CD4-positive, CD25-positive, alpha-beta regulatory T cell (primary cell): ENCODE results near the gene TRIML2. TPM values are rescaled to one million over a fixed set of nuclear protein-coding genes. Genes with fewer than 3 reads are reported as not detected.

Source experiments
- ATAC-seq, 2 donors: fragments of 150-1000 bp; cut with Tn5 transposase; one replicate each; pipeline ENCODE4 v1.10.0; 2021; ENCODE audit warnings: low read depth in 2 of 2, moderate number of reproducible peaks in 2 of 2, moderate library complexity in 1 of 2
- DNase-seq, 3 donors: peaks; one replicate each; pipeline versions ENCODE4 v3.0.0 to v3.0.0-alpha.2; 2012 to 2022; ENCODE audit warnings: mixed read lengths in 1 of 3
- H3K27ac ChIP-seq: one replicate; pipeline ENCODE4 v1.7.0; 2013; ENCODE audit warnings: mild to moderate bottlenecking, low read length; ENCODE audit not compliant: insufficient read depth, poor library complexity, severe bottlenecking
- H3K27me3 ChIP-seq: one replicate; pipeline ENCODE4 v1.7.0; 2013; ENCODE audit warnings: low read length; ENCODE audit not compliant: control insufficient read depth, insufficient read depth
- H3K36me3 ChIP-seq: one replicate; pipeline ENCODE4 v1.7.0; 2013; ENCODE audit warnings: mild to moderate bottlenecking, low read length, moderate library complexity; ENCODE audit not compliant: control insufficient read depth, insufficient read depth
- H3K4me1 ChIP-seq: 2 replicates; pipeline ENCODE4 v1.7.0; 2013; ENCODE audit warnings: mild to moderate bottlenecking, low read length; ENCODE audit not compliant: insufficient read depth, control insufficient read depth, poor library complexity, severe bottlenecking
- H3K4me3 ChIP-seq: one replicate; pipeline ENCODE4 v1.7.0; 2013; ENCODE audit warnings: low read depth, mild to moderate bottlenecking, low read length, moderate library complexity
- H3K9me3 ChIP-seq, 2 experiments: 1 replicate in 1 of 2; 2 replicates in 1 of 2; pipeline ENCODE4 v1.7.0; 2013; ENCODE audit warnings: low read length in 2 of 2, mild to moderate bottlenecking in 1 of 2, moderate library complexity in 1 of 2; ENCODE audit not compliant: control insufficient read depth in 2 of 2
- H3K27ac Mint-ChIP-seq, 3 donors: one replicate each; pipeline ENCODE4 v1.8.0; 2020 to 2022; ENCODE audit warnings: mild to moderate bottlenecking in 3 of 3, mixed read lengths in 3 of 3, moderate library complexity in 2 of 3
- H3K27me3 Mint-ChIP-seq: one replicate; pipeline ENCODE4 v1.8.0; 2022; ENCODE audit warnings: mild to moderate bottlenecking, mixed read lengths
- H3K36me3 Mint-ChIP-seq: one replicate; pipeline ENCODE4 v1.8.0; 2020; ENCODE audit warnings: mixed read lengths
- H3K4me1 Mint-ChIP-seq, 4 donors: one replicate each; pipeline ENCODE4 v1.8.0; 2020 to 2022; ENCODE audit warnings: mixed read lengths in 4 of 4, mild to moderate bottlenecking in 1 of 4
- H3K4me3 Mint-ChIP-seq, 4 donors: one replicate each; pipeline ENCODE4 v1.8.0; 2020 to 2022; ENCODE audit warnings: mild to moderate bottlenecking in 4 of 4, mixed read lengths in 4 of 4, moderate library complexity in 3 of 4
- H3K9me3 Mint-ChIP-seq, 7 donors: one replicate each; pipeline ENCODE4 v1.8.0; 2020 to 2022; ENCODE audit warnings: mixed read lengths in 7 of 7, mild to moderate bottlenecking in 3 of 7, moderate library complexity in 2 of 7
- polyA plus RNA-seq, 4 donors: library from polyadenylated mRNA; unstranded; fragments of 300-500 nt; fragmentation: Illumina TruSeq; gene quantifications; one replicate each; pipeline ENCODE4 v1.2.3, GENCODE V29; 2021
- total RNA-seq: library from RNA; stranded (reverse); gene quantifications from one replicate; pipeline ENCODE4 v1.2.3, GENCODE V29; 2022

The TRIML2 gene
- total and polyA plus RNA-seq, 5 donors from 2014 or later = not detected

GRCh38 chr4:188143731-188144130 lies 34.3 kb upstream of the TRIML2 start:
- ATAC-seq = no peak
- no peak overlapping the region for H3K4me3 ChIP-seq
- H3K27me3 Mint-ChIP-seq = no peaks in the 10 kb centered on the region
- no peaks in the 10 kb centered on the region for H3K27me3 ChIP-seq
- H3K9me3 Mint-ChIP-seq = peaks cover 0 to 17% (median 5%) of the 10 kb centered on the region in 7 donors
- no peaks in the 10 kb centered on the region for H3K36me3 Mint-ChIP-seq
- no peak for DNase-seq
- no peak overlapping the region for H3K27ac ChIP-seq
- no peak overlapping the region for H3K4me3 Mint-ChIP-seq
- no peaks in the 10 kb centered on the region for H3K4me1 Mint-ChIP-seq
- no peaks in the 10 kb centered on the region for H3K4me1 ChIP-seq
- no peak overlapping the region for H3K27ac Mint-ChIP-seq
- peaks cover 0 to 3% of the 10 kb centered on the region in 2 experiments for H3K9me3 ChIP-seq
- H3K36me3 ChIP-seq = no peaks in the 10 kb centered on the region

DNA sequence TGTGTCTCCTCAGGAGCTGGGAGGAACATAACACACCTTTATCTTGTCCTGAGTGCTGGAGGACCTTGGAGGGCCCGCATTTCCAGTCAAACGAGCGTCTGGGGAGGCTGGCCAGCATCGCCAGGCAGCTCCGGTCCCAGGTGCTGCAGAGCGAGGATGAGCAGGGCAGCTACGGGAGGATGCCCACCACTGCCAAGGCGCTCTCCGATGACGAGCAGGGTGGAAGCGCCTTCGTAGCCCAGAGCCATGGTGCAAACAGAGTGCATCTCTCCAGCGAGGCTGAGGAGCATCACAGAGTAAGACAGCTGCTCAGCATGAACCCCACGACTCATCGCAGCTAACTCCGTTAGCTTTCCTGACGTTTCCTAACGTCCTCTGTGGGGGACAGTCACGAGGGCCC lies 30.3 kb upstream of the TRIML2 start:
- ATAC-seq (no peak), DNase-seq (no peak)
- Mint-ChIP-seq H3K4me1 (no peaks in the 10 kb centered on the region), H3K4me3 (no peak overlapping the region), H3K27me3 (no peaks in the 10 kb centered on the region), H3K9me3 (peaks cover 0 to 10% (median 8%) of the 10 kb centered on the region in 7 donors), H3K27ac (no peak overlapping the region), H3K36me3 (no peaks in the 10 kb centered on the region)
- H3K9me3 ChIP-seq = peaks cover 2 to 3% of the 10 kb centered on the region in 2 experiments
- no peak overlapping the region for H3K27ac ChIP-seq
- H3K27me3 ChIP-seq = no peaks in the 10 kb centered on the region
- no peaks in the 10 kb centered on the region for H3K36me3 ChIP-seq
- H3K4me3 ChIP-seq = no peak overlapping the region
- H3K4me1 ChIP-seq = no peaks in the 10 kb centered on the region

- H3K27me3 Mint-ChIP-seq = no peaks in the 10 kb centered on the region
- H3K27ac ChIP-seq = no peak within 1 kb of the TSS
- no peaks in the 10 kb centered on the region for H3K36me3 ChIP-seq
- H3K36me3 Mint-ChIP-seq = no peaks in the 10 kb centered on the region
- no peak within 1 kb of the TSS for H3K4me3 Mint-ChIP-seq
- DNase-seq (no peak), ATAC-seq (no peak)
- H3K4me3 ChIP-seq = no peak within 1 kb of the TSS
- H3K27me3 ChIP-seq = no peaks in the 10 kb centered on the region
- H3K4me1 ChIP-seq = no peaks in the 10 kb centered on the region
- peaks cover 0 to 10% (median 8%) of the 10 kb centered on the region in 7 donors for H3K9me3 Mint-ChIP-seq
- no peak within 1 kb of the TSS for H3K27ac Mint-ChIP-seq
- peaks cover 2 to 3% of the 10 kb centered on the region in 2 experiments for H3K9me3 ChIP-seq
- H3K4me1 Mint-ChIP-seq = no peaks in the 10 kb centered on the region
Measured at GRCh38 chr4:188139141-188139540, 29.7 kb upstream of the TRIML2 start, which contains the start of gene TRIML1. TSS of gene TRIML1 (plus strand) at chr4:188139441. CDS start at chr4:188139559, 118 bp downstream.

- H3K4me3 ChIP-seq = no peak overlapping the region
- H3K27ac ChIP-seq = no peak overlapping the region
- no peaks in the 10 kb centered on the region for H3K36me3 ChIP-seq
- no peak for ATAC-seq
- no peaks in the 10 kb centered on the region for H3K27me3 ChIP-seq
- H3K4me3 Mint-ChIP-seq = no peak overlapping the region
- DNase-seq = no peak
- peaks cover 1 to 10% (median 8%) of the 10 kb centered on the region in 7 donors for H3K9me3 Mint-ChIP-seq
- no peak overlapping the region for H3K27ac Mint-ChIP-seq
- no peaks in the 10 kb centered on the region for H3K4me1 Mint-ChIP-seq
- no peaks in the 10 kb centered on the region for H3K4me1 ChIP-seq
- no peaks in the 10 kb centered on the region for H3K27me3 Mint-ChIP-seq
- H3K9me3 ChIP-seq = peaks cover 0 to 2% of the 10 kb centered on the region in 2 experiments
- H3K36me3 Mint-ChIP-seq = no peaks in the 10 kb centered on the region
Measured at GRCh38 chr4:188138227-188138626, 28.8 kb upstream of the TRIML2 start.

DNA sequence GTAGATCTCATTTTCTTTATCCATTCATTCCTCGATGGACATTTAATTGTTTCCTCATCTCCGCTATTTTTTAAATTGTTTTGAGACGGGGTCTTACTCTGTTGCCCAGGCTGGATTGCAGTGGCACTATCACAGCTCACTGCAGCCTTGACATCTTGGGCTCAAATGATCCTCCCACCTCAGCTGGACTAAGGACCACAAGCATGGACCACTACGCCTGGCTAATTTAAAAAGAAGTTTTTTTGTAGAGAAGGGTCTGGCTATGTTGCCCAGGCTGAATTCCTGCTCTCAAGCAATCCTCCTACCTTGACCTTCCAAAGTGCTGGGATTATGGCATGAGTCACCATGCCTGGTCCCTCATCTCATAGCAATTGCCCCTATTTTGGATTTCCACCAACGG lies 22.8 kb upstream of the TRIML2 start:
- Mint-ChIP-seq H3K9me3 (peaks cover 0 to 8% (median 5%) of the 10 kb centered on the region in 7 donors), H3K27me3 (no peaks in the 10 kb centered on the region), H3K4me3 (no peak overlapping the region), H3K36me3 (peaks cover under 1% of the 10 kb centered on the region), H3K27ac (no peak overlapping the region), H3K4me1 (no peaks in the 10 kb centered on the region)
- ATAC-seq (no peak), DNase-seq (no peak)
- H3K27me3 ChIP-seq = no peaks in the 10 kb centered on the region
- H3K9me3 ChIP-seq = peaks cover 0 to 5% of the 10 kb centered on the region in 2 experiments
- H3K4me3 ChIP-seq = no peak overlapping the region
- no peak overlapping the region for H3K27ac ChIP-seq
- H3K4me1 ChIP-seq = no peaks in the 10 kb centered on the region
- no peaks in the 10 kb centered on the region for H3K36me3 ChIP-seq

DNA sequence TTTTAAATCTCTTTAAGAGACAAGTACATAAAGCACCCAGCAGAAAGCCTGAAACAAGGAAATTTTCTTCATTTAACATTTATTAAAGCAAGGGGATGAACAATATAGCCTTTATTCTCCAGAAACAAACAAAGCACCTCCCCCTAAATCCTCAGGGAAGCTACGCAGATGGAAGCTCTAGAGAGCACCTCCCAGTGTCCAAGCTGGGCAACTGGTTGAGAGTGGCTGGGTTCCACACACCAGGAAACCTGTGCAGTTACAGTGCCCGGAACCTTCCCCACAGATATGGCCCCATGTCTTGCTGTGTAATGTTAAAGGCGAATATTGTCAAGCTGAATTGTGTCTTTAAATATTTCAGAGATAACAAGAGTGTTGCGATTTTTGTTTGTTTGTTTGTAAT lies 21.0 kb upstream of the TRIML2 start:
- no peak overlapping the region for H3K4me3 ChIP-seq
- Mint-ChIP-seq H3K36me3 (peaks cover 3% of the 10 kb centered on the region), H3K4me3 (no peak overlapping the region), H3K27ac (peak overlapping the region in 1 of 3 donors; percentile 56), H3K9me3 (peaks cover 0 to 5% (median 3%) of the 10 kb centered on the region in 7 donors), H3K4me1 (no peaks in the 10 kb centered on the region), H3K27me3 (no peaks in the 10 kb centered on the region)
- ATAC-seq = no peak
- no peaks in the 10 kb centered on the region for H3K4me1 ChIP-seq
- no peak overlapping the region for H3K27ac ChIP-seq
- no peaks in the 10 kb centered on the region for H3K36me3 ChIP-seq
- H3K9me3 ChIP-seq = peaks cover 0 to 9% of the 10 kb centered on the region in 2 experiments
- DNase-seq = no peak
- H3K27me3 ChIP-seq = no peaks in the 10 kb centered on the region

DNA sequence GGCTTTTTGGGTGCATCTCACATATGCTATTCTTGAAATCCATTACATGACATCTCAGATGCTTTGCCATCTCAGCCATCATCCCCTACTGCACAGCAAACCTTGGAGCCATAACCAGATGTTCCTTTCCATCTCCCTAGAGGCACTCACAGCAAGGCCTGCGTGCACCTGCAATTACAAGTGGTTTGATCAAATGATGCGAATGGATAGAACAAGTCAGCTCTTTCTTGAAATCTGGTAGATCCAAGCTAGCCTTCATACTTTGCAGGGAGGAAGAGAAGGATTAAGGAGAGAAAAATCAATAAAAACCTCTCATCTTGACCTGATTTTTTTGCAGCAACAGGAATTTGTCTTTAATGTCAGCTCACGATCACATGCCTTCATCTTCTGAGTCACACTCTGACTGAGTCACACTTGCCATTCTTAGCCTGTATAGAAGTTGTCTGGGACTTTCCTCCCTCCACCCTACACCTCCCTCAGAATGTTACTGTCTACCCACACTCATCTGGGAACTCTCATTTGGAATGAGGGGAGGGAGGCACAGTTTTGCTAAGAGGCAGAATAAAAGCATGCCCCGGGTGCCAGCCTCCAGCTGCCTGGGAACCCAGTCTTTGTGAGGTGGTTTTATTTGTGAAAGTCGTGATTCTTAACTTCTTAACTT lies 17.9 kb upstream of the TRIML2 start:
- no peaks in the 10 kb centered on the region for H3K4me1 ChIP-seq
- H3K27me3 ChIP-seq = no peaks in the 10 kb centered on the region
- Mint-ChIP-seq H3K27me3 (no peaks in the 10 kb centered on the region), H3K4me3 (no peak overlapping the region), H3K36me3 (peaks cover 3% of the 10 kb centered on the region), H3K9me3 (peaks cover 0 to 11% (median 4%) of the 10 kb centered on the region in 7 donors), H3K4me1 (no peaks in the 10 kb centered on the region), H3K27ac (no peak overlapping the region)
- H3K4me3 ChIP-seq = no peak overlapping the region
- H3K27ac ChIP-seq = no peak overlapping the region
- no peak for ATAC-seq
- H3K36me3 ChIP-seq = no peaks in the 10 kb centered on the region
- DNase-seq = no peak
- peaks cover 0 to 13% of the 10 kb centered on the region in 2 experiments for H3K9me3 ChIP-seq

DNA sequence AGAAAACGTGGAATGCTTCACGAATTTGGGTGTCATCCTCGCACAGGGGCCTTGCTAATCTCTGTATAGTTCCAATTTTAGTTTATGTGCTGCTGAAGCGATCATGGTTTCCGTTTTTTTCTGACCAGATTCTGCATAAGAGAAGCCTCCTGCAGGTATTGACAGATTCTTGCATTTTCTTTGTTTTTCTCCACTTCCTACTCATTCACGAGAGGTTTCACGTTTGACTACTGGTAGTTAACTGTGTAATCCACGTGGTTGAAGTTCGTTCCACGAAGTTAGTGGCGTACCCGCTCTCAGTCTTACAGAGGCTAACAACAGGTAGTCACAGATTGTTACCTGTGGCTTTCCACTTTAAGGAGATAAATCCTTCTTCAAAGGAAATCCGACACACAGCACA lies 12.1 kb upstream of the TRIML2 start:
- Mint-ChIP-seq H3K4me3 (no peak overlapping the region), H3K9me3 (peaks cover 0 to 20% (median 5%) of the 10 kb centered on the region in 7 donors), H3K36me3 (no peaks in the 10 kb centered on the region), H3K27me3 (no peaks in the 10 kb centered on the region), H3K27ac (no peak overlapping the region), H3K4me1 (no peaks in the 10 kb centered on the region)
- Histone ChIP-seq H3K27me3 (no peaks in the 10 kb centered on the region), H3K4me1 (no peaks in the 10 kb centered on the region), H3K27ac (no peak overlapping the region), H3K9me3 (peaks cover 2 to 8% of the 10 kb centered on the region in 2 experiments), H3K4me3 (no peak overlapping the region), H3K36me3 (no peaks in the 10 kb centered on the region)
- no peak for DNase-seq
- ATAC-seq = no peak
